Measurements from ENCODE around the gene TREM1.

GRCh38 chr6:41332241-41332640 is 45.8 kb upstream of the TREM1 start:
- TF ChIP-seq CTCF (IDR thresholded peaks at IDR 0.05), result no peak
- no peak for TF ChIP-seq ZFX (IDR thresholded peaks at IDR 0.05; ENCODE audit: borderline replicate concordance)

All from 22Rv1 (cell line).